Cardiac fibroblast (primary cell): Measurements from ENCODE around the gene MAN2A1.
A peak's percentile ranks its signal among the peaks of the same experiment; 100 is the strongest.

Experiments used
- DNase-seq, 2 donors: peaks; one replicate each; pipeline versions ENCODE4 v3.0.0 to v3.0.0-alpha.2; 2010; ENCODE audit warnings: low read depth in 2 of 2
- H3K4me3 ChIP-seq, 2 donors: replicated peaks in 1 of 2; 1 replicate in 1 of 2; 2 replicates in 1 of 2; pipeline ENCODE4 v1.5.1; 2011; ENCODE audit warnings: low read depth in 2 of 2, low read length in 2 of 2, mild to moderate bottlenecking in 2 of 2, moderate library complexity in 1 of 2
- CTCF ChIP-seq: IDR thresholded peaks from one replicate; pipeline ENCODE4 v1.5.1; 2011; ENCODE audit warnings: low read depth, mild to moderate bottlenecking, low read length, inconsistent platforms

The MAN2A1 gene

GRCh38 chr5:109859537-109859936 lies 169.8 kb downstream of the MAN2A1 start:
- TF ChIP-seq CTCF, result no peak
- DNase-seq, result peak in 1 of 2 donors; percentile 39

DNA sequence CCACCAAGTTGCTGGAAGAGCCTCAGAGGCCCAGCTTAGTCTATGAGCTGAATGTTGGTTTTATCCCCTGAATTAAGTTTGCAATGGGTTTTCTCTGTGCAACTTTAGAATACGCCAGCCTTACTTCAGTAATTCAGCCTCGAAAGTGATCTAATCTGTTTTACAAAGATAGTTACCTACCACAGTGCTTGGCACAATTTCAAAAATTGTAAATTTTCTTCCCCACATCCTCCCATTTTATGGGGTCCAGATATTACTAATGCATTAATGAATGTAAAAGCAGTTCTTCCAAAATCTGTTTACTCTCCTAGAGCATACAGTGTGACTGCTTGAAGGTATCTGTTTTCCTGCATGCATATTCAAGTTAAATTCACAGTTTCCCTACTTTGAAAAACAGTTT lies 172.6 kb downstream of the MAN2A1 start:
- TF ChIP-seq CTCF, result no peak
- DNase-seq, result no peak
- H3K4me3 ChIP-seq, result no peak overlapping the region

More at GRCh38 chr5:109859537-109859936, 169.8 kb downstream of the MAN2A1 start:
- no peak overlapping the region for H3K4me3 ChIP-seq

- TF ChIP-seq CTCF, result no peak
- DNase-seq, result peak; percentile 51 to 63
- no peak overlapping the region for H3K4me3 ChIP-seq
Measured at GRCh38 chr5:109863752-109864151, 174.0 kb downstream of the MAN2A1 start.

GRCh38 chr5:109865637-109866036 lies 175.9 kb downstream of the MAN2A1 start:
- TF ChIP-seq CTCF, result no peak
- DNase-seq, result peak; percentile 90 to 98
- H3K4me3 ChIP-seq, result no peak overlapping the region

DNA sequence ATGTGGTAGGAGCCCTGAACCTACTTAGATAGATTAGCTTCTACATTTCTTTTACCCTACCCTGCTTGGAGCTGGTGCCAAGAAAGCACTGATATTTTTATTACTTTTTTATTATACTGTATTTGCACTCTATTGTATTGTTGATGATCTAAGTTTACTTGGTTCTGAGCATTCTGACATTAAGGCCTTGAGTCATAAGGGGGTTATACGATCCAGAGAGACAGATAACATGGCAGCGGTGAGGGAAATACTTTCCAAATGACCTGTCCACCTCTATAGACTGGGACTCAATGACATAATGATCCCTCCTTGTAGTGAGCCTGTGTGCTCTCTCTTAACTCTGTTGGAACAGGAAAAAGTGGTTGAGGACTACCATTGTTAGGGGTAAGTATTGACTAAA lies 176.3 kb downstream of the MAN2A1 start:
- DNase-seq, result peak; percentile 30 to 91
- TF ChIP-seq CTCF, result no peak

GRCh38 chr5:109868737-109869136 lies 179.0 kb downstream of the MAN2A1 start:
- TF ChIP-seq CTCF, result no peak
- no peak overlapping the region for H3K4me3 ChIP-seq
- DNase-seq, result peak in 1 of 2 donors; percentile 58

More for the DNA sequence above, 176.3 kb downstream of the MAN2A1 start:
- H3K4me3 ChIP-seq, result no peak overlapping the region

- DNase-seq, result no peak
- TF ChIP-seq CTCF, result no peak
- H3K4me3 ChIP-seq, result no peak overlapping the region
Measured at GRCh38 chr5:109873687-109874086, 184.0 kb downstream of the MAN2A1 start.
